WI38 (cell line): ENCODE results near the gene GRPEL1.

Experiments
- H3K4me3 ChIP-seq: 2 replicates; pipeline ENCODE4 v1.5.1; 2011; ENCODE audit warnings: low read depth, mild to moderate bottlenecking, control low read depth, low read length
- CTCF ChIP-seq: IDR thresholded peaks from 2 replicates; pipeline ENCODE4 v1.5.1; 2012; ENCODE audit warnings: low read depth, mild to moderate bottlenecking, control low read depth, low read length

The GRPEL1 gene

GRCh38 chr4:7108660-7109059, 40.8 kb upstream of the GRPEL1 start:
- H3K4me3 ChIP-seq: no peak overlapping the region
- TF ChIP-seq CTCF: no peak

- no peak overlapping the region for H3K4me3 ChIP-seq
- no peak for TF ChIP-seq CTCF
Observed at GRCh38 chr4:7108046-7108625, 40.3 kb upstream of the GRPEL1 start.

- no peak overlapping the region for H3K4me3 ChIP-seq
- no peak for TF ChIP-seq CTCF
Observed at GRCh38 chr4:7107166-7107905, 39.5 kb upstream of the GRPEL1 start.

GRCh38 chr4:7105276-7105675, 37.4 kb upstream of the GRPEL1 start:
- H3K4me3 ChIP-seq: no peak overlapping the region
- TF ChIP-seq CTCF: no peak

GRCh38 chr4:7104366-7105031, 36.6 kb upstream of the GRPEL1 start:
- no peak for TF ChIP-seq CTCF

GRCh38 chr4:7103607-7104365, 35.9 kb upstream of the GRPEL1 start:
- no peak for TF ChIP-seq CTCF
- peak overlapping the region; percentile 64 for H3K4me3 ChIP-seq

More at GRCh38 chr4:7104366-7105031, 36.6 kb upstream of the GRPEL1 start:
- no peak overlapping the region for H3K4me3 ChIP-seq
